ENCODE measurements around the gene LSM4.
A peak's percentile ranks its signal among the peaks of the same experiment; 100 is the strongest.

Gene LSM4

DNA sequence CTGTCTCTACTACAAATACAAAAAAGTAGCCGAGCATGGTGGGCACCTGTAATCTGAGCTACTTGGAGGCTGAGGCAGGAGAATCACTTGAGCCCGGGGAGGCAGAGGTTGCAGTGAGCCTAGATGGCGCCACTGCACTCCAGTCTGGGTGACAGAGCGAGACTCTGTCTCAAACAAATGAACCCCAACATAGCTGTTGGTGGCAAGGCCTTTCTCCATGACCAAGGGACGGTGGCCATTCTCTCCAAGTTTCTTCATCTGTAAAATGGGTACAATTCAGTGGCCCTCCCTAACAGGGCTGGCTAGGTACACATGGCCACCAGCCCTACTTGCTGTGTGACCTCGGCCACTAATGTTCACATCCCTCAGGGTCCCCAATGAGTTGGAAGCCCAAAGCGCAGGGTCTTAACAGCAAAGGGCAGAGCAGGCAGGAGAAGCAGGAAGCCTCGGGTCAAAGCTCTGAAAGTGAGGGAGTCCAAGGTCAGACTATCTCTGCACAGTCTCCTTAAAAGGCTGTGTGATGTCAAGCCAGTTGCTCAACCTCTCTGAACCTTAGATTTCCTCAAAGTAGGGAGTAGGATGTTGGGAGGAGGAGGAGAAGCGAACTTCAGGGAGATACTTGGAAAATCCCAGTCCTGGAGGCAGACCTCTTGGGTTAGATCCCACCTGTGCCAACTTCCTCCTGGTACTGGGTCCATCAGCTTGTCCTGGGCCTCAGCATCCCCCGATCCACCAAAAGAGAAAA, 44.2 kb downstream of the LSM4 start:
- DNase-seq (ENCODE audit: low read depth in 2 of 2), result peak in 1 of 2 donors; percentile 33

DNA sequence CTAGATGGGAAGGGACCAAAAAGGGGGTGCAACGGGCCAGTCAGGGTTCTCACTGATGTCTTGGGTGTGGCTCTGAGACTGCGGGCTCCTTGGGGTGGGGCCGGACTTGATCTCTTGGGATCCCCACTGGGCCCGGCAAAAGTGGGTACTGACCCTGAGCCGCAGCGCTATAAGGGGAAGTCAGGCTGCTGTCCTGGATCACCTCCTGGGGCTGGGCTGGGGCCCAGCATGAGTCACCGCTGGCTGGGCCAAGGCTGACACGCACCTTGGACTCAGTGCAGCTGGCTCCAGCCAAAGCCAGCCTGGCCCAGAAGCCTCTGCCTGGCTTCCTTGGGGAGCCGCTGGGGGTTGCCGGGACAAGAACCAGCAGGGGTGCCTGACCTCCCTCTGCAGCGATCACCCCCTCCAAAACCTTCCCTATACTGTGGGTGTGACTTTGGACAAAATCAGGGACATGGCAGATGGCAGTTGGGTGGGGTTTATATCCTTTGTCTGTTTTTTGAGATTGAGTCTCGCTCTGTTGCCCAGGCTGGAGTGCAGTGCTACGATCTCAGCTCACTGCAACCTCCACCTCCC, 48.0 kb downstream of the LSM4 start:
- DNase-seq (ENCODE audit: low read depth in 2 of 2), result no peak

DNA sequence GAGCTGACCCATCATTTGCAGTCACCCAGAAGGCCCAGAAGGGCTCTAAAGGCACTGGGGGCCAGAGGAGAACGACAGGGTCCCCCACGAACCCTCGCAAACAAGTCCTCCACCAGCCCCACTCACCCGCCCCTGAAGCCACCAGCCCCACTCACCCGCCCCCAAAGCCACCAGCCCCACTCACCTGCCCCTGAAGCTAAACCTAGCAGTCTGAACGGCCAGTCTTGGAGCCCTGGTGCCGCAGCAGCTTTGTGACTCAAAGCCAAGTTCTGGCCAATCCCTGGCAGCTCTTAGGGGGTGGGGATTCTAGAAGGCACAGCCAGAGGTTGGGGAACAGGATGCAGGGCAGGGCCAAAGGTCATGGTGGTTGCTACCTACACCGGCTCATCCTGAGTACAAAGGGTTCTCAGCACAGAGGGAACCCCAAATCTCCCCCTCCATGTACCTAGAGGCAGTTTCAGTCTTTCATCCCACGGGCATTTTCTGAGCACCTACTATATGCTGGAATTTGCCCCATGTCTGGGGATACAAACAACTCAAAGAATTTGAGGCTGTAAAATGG, 48.6 kb downstream of the LSM4 start, which contains the start of gene IQCN:
TSS of gene IQCN (minus strand) at position 234 of the 562 bp plus-strand sequence. CDS start 4,974 bp downstream, outside the sequence.
- no peak for DNase-seq (ENCODE audit: low read depth in 2 of 2)

DNA sequence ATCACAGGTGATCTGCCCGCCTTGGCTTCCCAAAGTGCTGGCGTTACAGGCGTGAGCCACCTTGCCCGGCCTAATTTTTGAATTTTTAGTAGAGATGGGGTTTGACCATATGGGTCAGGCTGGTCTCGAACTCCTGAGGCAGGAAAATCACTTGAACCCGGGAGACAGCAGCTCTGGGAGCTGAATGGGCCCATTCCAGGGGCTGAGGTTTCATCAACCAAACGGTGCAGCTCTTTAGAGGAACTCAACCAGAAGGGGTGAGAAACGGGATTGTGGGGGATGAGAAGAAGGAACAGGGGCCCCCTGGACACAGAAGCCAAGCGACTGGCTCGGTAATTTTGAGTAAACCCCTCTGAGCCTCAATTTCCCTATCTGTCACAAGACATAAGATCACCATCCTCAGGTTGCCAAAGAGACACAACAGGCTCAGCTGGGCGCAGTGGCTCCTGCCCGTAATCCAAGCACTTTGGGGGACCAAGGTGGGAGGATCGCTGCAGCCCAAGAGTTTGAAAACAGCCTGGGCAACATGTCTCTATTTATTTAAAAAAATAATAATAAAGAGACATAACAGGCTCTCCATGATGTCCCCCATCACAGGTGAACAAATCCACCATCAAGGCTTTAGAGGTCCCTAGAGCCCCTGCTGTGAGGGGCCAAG, 49.2 kb downstream of the LSM4 start:
- no peak for DNase-seq (ENCODE audit: low read depth in 2 of 2)

DNA sequence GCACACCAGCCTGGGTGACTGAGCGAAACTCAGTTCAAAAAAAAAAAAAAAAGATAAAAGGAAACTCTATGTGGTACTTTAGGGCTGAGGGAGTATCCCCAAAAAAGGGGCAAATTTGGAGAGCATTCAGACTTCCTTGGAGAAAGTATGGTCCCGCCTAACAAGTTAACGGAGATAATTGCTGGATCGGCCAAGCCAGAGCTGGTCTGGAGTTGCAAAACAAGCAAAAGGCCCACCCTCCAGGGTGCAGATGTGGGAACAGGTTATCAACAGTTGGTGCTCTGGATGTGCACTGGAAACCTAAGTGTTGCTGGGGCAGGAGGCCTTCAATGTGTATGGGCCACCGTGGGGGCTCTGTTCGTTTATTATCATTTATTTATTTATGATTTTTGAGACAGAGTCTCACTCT, 51.4 kb downstream of the LSM4 start:
- DNase-seq (ENCODE audit: low read depth in 2 of 2), result no peak

DNA sequence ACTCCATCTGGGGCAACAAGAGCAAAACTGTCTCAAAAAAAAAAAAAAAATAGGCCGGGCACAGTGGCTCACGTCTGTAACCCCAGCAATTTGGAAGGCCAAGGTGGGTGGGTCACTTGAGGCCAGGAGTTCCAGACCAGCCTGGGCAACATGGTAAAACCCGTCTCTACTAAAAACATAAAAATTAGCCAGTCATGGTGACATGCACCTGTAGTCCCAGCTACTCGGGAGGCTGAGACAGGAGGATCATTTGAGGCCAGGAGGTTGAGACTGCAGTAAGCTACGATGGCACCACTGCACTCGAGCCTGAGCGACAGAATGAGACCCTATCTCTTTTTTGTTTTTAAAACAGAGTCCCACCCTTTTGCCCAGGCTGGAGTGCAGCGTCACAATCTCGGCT, 52.5 kb downstream of the LSM4 start:
- DNase-seq (ENCODE audit: low read depth in 2 of 2), result no peak

DNA sequence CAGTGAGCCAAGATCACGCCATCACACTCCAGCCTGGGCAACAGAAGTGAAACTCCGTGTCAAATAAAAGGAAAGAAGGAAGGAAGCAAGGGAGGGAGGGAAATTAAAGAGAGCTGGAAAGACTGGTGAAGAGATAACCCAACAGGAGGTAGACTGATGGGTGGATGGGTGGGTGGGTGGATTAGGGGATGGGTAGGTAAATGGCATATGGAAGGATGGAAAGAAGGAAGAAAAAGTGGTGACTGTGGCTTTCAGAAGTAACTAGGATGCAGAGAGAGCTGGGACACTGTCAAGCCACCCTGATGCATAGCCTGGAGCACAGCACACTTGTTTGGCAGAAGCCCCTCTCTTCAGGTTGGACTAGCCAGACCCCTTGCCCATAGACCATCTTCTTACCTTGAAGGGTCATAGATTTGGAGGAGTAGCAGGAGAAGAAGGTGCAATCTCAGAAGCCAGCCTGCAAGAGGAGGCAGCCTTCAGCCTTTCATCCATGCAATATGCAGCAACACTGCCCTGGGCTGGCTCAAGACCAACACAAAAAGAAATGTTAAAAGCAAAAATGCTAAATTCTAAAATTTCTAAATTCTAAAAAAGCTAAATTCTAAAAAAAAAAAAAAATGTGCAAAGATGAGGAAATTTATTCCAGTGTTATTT, 53.7 kb downstream of the LSM4 start:
- DNase-seq (ENCODE audit: low read depth in 2 of 2), result no peak

DNA sequence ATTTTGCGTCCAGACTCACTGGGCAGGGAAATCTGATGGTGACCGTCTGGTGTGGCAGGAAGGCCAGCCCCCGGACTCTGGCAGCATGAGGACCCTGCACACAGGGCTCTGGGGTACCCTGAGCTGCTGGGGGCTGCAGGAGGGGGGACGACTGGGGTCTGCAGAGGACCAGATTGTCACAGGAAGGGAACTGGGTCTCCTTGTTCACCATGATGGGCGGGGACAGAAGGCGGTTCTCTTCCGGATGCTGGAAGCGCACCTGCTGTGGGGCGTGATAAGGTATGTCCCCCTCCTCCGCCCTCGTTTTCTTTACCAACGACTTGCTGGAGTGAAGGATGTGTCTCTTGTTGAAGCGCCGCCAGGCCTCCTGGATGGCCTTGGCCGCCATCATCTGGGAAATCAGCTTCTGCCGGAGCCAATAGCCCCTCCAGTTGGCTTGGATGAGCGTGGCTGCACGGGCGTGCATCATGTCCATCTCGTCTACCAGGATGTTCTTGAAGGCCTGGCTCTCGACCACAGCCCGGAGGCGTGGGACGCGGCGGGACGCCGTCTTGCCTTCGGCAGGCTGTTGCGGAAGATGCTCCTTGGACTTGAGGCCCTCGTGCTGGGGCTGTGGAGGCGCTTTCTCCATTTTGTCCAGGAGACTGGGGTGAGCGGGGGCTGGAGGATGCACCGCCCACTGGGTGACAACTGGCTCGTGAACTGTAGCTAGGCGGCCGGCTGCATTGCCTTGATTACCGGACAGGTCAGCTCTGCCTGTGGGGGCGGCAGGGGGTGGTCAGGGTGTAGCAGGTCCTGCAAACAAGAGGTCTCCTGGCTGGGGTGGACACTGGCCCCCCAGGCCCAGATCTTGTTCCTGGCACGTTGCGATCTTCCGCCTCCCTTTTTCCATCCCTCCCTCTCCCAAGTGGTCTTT, 55.8 kb downstream of the LSM4 start:
- no peak for DNase-seq (ENCODE audit: low read depth in 2 of 2)

DNA sequence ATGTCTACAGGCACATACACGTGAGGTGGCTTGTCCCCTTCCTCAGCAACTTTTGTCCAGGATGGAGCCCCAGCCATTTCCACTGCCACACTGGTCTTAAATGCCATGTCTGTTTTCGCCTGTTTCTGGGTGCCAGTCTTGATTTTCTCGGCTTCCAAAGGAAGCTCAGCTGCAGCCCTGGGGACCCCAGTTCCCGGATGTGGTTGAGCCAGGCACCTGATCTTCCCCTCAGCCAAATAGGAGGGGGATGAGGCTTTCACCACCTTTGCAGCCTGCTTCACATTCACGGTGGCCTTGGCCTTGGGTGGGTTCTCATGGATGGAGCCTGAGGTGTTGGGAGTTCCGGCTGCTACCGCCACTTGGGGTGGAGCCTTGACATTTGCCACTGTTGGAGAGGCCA, 57.3 kb downstream of the LSM4 start:
- no peak for DNase-seq (ENCODE audit: low read depth in 2 of 2)

DNA sequence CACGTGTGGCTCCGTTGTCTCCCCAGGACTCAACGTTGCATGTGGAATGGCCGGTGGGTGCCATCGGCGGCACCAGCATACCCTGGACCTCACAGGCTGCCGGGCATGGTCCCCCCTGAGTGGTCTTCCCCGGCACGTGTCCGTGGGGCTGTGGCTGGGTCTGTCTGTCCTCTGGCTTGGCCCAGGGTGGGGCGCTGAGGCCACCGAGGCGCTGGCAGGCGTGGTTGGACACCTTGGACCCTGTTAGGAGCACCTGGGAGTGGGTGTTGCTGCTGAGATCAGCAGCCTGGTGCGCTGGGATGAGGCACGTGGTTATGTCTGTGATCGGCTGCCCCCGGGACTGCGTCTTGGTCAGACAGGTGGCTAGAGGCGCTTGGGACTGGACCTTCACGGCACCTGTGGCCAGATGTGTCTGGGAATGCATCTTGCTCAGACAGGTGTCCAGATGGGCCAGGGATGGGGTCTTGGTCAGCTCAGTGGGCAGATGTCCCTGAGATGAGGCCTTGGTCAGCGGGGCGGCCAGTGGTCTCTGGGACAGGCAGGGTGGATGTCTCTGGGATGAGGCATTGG, 57.8 kb downstream of the LSM4 start:
- DNase-seq (ENCODE audit: low read depth in 2 of 2), result no peak

DNA sequence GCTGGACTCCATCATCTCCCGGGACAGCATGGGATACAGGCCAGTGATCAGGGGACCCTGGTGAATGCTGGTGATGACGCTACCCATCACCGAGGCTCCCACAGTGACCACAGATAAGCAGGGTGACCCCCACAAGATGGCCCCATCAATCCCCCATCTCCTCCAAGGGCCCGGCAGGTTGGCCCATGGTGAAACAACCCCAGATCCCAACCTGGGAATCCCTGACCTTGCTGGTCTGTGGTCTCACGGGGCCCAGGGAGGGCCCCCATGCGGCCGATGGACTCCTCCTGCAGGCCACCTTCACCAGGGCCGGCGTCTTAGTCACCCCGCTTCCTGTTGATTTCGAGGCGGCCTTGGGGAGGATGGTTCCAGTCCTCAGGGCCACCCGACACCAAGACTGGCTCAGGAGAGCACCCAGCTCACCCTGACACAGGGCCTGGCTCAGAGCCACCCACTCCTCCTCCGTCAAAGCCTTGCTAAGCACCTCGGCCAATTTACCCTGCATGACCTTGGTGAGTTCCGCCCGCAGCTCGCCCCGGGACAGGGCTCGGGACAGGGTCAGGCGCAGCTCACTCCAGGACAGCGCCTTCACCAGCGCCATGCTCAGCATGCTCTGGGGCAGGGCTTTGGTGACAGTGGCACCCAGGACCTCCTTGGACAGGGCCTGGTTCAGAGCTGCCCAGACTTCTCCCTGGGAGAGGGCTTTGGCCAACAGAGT, 58.6 kb downstream of the LSM4 start:
- no peak for DNase-seq (ENCODE audit: low read depth in 2 of 2)

DNA sequence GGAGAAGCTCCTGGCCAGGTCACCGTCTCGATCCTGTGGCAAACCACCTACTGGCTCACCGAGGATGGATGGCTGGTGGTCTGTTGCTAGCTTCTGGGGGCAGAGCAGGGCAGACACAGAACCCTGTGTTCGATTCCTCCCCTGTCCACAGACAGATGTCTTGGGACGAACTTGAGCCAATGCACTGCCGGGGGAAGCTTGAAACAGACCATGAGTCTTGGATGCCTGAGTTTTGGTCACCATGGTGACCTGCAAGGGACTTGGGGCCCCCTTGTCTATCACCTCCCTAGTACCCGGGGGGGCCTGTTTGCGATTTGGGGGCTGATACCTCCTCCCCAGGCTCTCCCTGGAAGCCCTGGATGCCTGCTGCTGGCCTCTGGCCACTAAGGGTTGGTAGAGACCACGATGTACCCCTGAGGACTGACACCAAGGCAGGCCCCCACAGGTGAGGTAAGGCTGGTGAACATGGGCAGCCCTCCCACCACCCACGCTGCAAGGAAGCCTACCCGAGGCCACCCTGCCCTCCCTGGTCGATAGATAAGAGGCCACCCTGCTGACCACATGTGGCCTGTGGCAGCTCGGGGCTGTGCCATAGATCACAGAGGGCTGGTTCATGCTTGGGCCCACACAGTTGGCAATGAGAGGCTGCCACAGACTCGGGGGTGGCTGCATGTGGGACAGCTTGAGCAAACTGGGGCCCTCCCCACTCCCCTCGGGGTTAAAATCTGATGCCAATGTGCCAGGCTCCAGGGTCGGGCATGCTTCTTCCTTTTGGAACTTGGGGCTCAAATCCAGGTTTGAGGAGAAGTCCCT, 59.3 kb downstream of the LSM4 start:
- DNase-seq (ENCODE audit: low read depth in 2 of 2), result no peak

DNA sequence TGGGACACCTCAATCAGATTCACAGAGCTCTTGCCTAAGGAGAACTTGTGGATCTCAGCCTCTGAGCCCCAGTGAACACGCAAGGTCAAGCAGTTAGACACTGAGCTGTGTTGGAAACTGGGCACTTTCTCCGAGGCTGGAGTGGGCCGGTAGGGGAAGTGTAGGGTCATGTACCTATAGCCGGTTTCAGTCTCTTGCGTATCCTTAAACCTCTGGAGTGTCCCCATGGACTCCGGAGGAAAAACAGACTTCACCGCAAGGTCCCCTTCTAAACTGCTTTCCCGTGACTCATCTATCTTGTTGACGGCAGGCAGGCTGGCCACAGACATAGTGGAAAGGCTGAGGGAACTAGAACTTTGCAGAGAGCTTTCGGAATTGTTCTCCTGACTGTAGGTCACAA, 60.0 kb downstream of the LSM4 start:
- DNase-seq (ENCODE audit: low read depth in 2 of 2), result no peak

DNA sequence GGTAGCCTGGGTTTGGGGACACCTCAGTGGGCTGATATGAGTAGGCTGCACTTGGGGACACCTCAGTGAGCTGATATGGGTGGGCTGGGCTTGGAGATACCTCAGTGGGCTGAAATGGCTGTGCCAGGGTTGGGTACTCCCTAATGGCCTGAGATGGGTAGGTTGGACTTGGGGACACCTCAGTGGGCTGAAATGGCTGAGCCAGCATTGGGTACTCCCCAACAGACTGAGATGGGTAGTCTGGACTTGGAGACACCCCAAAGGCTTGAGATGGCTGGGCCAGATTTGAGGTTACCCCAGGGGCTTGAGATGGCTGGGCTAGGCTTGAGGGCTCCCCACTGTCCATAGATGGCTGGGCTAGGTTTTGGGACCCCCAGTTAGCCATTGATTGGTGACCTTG, 60.7 kb downstream of the LSM4 start:
- DNase-seq (ENCODE audit: low read depth in 2 of 2), result no peak

DNA sequence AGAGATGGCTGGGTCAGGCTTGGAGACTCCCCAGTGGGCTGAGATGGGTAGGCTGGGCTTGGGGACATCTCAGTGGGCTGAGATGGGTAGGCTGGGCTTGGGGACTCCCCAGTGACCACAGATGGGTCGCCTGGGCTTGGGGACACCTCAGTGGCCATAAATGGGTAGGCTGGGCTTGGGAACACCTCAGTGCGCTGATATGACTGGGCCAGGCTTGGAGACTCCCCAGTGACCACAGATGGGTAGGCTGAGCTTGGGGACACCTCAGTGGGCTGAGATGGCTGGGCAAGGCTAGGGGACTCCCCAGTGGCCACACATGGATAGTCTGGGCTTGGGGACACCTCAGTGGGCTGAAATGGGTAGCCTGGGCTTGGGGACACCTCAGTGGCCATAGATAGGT, 61.4 kb downstream of the LSM4 start:
- no peak for DNase-seq (ENCODE audit: low read depth in 2 of 2)

DNA sequence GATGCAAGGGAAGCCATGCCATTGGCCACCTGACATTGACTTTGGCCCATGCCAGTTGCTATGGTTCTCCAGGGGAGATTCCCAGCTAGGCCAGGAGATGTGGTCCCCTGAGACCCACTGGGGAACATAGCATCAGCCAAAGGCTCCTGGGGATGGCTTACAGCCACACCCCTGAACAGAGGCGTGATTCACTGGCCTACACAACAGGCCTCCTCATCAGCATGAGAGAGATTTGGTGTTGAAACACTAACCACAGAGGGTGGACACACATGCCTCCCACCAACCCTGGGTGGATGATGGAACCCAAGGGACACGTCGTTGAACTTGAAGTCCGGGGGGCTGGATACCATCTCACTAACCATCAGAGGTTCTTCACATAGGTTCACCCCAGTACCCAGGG, 63.0 kb downstream of the LSM4 start:
- DNase-seq (ENCODE audit: low read depth in 2 of 2), result no peak

DNA sequence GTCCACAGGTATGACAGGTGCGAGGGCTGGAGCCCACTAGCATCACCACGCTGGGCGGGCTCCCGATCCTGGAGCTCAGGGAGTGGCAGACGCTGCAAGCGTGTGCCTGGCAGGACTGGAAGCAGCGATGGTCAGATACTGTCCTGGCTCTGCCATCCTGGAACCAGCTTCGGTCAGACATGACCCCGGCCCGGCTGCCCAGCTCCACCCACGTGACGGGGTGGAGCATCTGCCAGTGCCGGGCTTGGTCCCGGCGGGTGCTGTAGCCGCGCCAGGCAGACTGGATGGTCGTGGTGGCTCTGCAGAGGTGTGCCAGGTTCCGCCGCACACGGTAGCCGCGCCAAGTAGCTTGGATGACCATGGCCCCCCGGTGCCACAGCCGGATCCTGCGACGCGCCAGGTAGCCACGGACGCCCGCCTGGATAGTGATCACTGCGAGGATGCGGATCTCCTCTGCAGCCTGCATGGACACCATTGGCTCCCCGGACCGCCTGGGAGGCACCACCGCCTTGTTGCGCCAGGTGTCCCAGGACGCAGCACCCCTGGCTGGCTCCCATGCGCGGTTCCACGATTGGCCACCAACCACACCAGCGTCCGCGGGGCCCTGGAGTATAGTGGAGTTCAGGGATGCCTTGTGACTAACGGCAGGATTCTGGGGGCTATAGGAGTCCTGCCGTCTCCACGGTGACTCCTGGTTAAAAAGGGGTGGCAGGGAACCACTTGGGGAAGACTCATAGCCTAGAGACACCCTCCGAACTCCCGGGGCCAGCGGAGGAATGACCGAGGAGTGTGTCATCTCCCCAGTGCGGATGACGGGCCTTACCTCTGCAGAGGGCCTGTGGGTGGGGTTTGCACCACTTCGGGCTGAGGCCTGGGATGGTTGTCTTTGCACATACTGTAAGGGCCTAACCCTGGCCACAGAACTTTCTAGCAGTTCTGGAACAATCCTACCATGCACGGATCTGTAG, 65.1 kb downstream of the LSM4 start:
- no peak for DNase-seq (ENCODE audit: low read depth in 2 of 2)
